Measurements from ENCODE around the gene STAC3.

The STAC3 gene

GRCh38 chr12:57243521-57244311, 7.3 kb downstream of the STAC3 start:
- peak overlapping the region; percentile 66; the same call in 1 of the 2 replicates for H2AFZ ChIP-seq (ENCODE audit: low read length)
- peak; percentile 82 for DNase-seq
- H3K79me2 ChIP-seq (ENCODE audit: low read length): no peaks in the 10 kb centered on the region
- TF ChIP-seq EZH2phosphoT487 (IDR thresholded peaks at IDR 0.05; ENCODE audit: low read length): no peak
- no peak for TF ChIP-seq EZH2 (optimal IDR thresholded peaks at IDR 0.05; ENCODE audit: low read depth, low read length)
- TF ChIP-seq CTCF (IDR thresholded peaks at IDR 0.05; ENCODE audit: low read length): peak; percentile 78
- peaks cover 29% of the 10 kb centered on the region; the same call in 1 of the 2 replicates for H3F3A ChIP-seq (ENCODE audit: insufficient read depth, low read length)
- peaks cover 36% of the 10 kb centered on the region for H3K27me3 ChIP-seq (replicated peaks; ENCODE audit: insufficient read depth, low read length)
- peaks cover 3% of the 10 kb centered on the region; the same call in 1 of the 2 replicates for H4K20me1 ChIP-seq (ENCODE audit: insufficient read depth, low read length)
- peaks cover 26% of the 10 kb centered on the region for H3K4me1 ChIP-seq (ENCODE audit: low read length)
- no peaks in the 10 kb centered on the region for H3K9me2 ChIP-seq (replicated peaks; ENCODE audit: insufficient read depth, low read length)
- H3K4me2 ChIP-seq (ENCODE audit: low read depth, low read length): peak overlapping the region; percentile 97
- H3K4me3 ChIP-seq (ENCODE audit: low read length): peak overlapping the region; percentile 68
- no peaks in the 10 kb centered on the region for H3K36me3 ChIP-seq (replicated peaks; ENCODE audit: insufficient read depth, low read length)
- peak overlapping the region; percentile 32; the same call in 1 of the 2 replicates for H3K9ac ChIP-seq (ENCODE audit: low read length)
- no peak overlapping the region for H3K27ac ChIP-seq (ENCODE audit: low read length)
- H3K9me3 ChIP-seq (replicated peaks; ENCODE audit: insufficient read depth, low read length): no peaks in the 10 kb centered on the region

GRCh38 chr12:57242691-57243454, 8.1 kb downstream of the STAC3 start:
- H3K9ac ChIP-seq (ENCODE audit: low read length): peak overlapping the region; percentile 32; the same call in 1 of the 2 replicates
- no peaks in the 10 kb centered on the region for H3K36me3 ChIP-seq (replicated peaks; ENCODE audit: insufficient read depth, low read length)
- TF ChIP-seq EZH2phosphoT487 (IDR thresholded peaks at IDR 0.05; ENCODE audit: low read length): no peak
- TF ChIP-seq CTCF (IDR thresholded peaks at IDR 0.05; ENCODE audit: low read length): peak; percentile 71
- no peak for TF ChIP-seq EZH2 (optimal IDR thresholded peaks at IDR 0.05; ENCODE audit: low read depth, low read length)
- no peaks in the 10 kb centered on the region for H3K9me3 ChIP-seq (replicated peaks; ENCODE audit: insufficient read depth, low read length)
- H2AFZ ChIP-seq (ENCODE audit: low read length): peak overlapping the region; percentile 66
- no peaks in the 10 kb centered on the region for H3K9me2 ChIP-seq (replicated peaks; ENCODE audit: insufficient read depth, low read length)
- peaks cover 3% of the 10 kb centered on the region; the same call in 1 of the 2 replicates for H4K20me1 ChIP-seq (ENCODE audit: insufficient read depth, low read length)
- peak overlapping the region; percentile 97 for H3K4me2 ChIP-seq (ENCODE audit: low read depth, low read length)
- no peak overlapping the region for H3K27ac ChIP-seq (ENCODE audit: low read length)
- peaks cover 28% of the 10 kb centered on the region for H3K4me1 ChIP-seq (ENCODE audit: low read length)
- peaks cover 38% of the 10 kb centered on the region for H3K27me3 ChIP-seq (replicated peaks; ENCODE audit: insufficient read depth, low read length)
- H3K4me3 ChIP-seq (ENCODE audit: low read length): peak overlapping the region; percentile 68
- H3F3A ChIP-seq (ENCODE audit: insufficient read depth, low read length): peaks cover 30% of the 10 kb centered on the region; the same call in 1 of the 2 replicates
- H3K79me2 ChIP-seq (ENCODE audit: low read length): no peaks in the 10 kb centered on the region
- DNase-seq: peak; percentile 86

- peak overlapping the region; percentile 68 for H3K4me3 ChIP-seq (ENCODE audit: low read length)
- DNase-seq: no peak
- no peaks in the 10 kb centered on the region for H3K79me2 ChIP-seq (ENCODE audit: low read length)
- H2AFZ ChIP-seq (ENCODE audit: low read length): peak overlapping the region; percentile 66; the same call in 1 of the 2 replicates
- no peaks in the 10 kb centered on the region for H3K36me3 ChIP-seq (replicated peaks; ENCODE audit: insufficient read depth, low read length)
- H3K27ac ChIP-seq (ENCODE audit: low read length): no peak overlapping the region
- H3K4me2 ChIP-seq (ENCODE audit: low read depth, low read length): peak overlapping the region; percentile 97
- TF ChIP-seq EZH2phosphoT487 (IDR thresholded peaks at IDR 0.05; ENCODE audit: low read length): no peak
- no peak for TF ChIP-seq CTCF (IDR thresholded peaks at IDR 0.05; ENCODE audit: low read length)
- TF ChIP-seq EZH2 (optimal IDR thresholded peaks at IDR 0.05; ENCODE audit: low read depth, low read length): no peak
- H3F3A ChIP-seq (ENCODE audit: insufficient read depth, low read length): peaks cover 36% of the 10 kb centered on the region; the same call in 1 of the 2 replicates
- H3K27me3 ChIP-seq (replicated peaks; ENCODE audit: insufficient read depth, low read length): peaks cover 42% of the 10 kb centered on the region
- no peaks in the 10 kb centered on the region for H3K9me2 ChIP-seq (replicated peaks; ENCODE audit: insufficient read depth, low read length)
- no peak overlapping the region for H3K9ac ChIP-seq (ENCODE audit: low read length)
- H4K20me1 ChIP-seq (ENCODE audit: insufficient read depth, low read length): peaks cover 3% of the 10 kb centered on the region; the same call in 1 of the 2 replicates
- H3K4me1 ChIP-seq (ENCODE audit: low read length): peaks cover 28% of the 10 kb centered on the region
- H3K9me3 ChIP-seq (replicated peaks; ENCODE audit: insufficient read depth, low read length): no peaks in the 10 kb centered on the region
Observed at GRCh38 chr12:57242329-57242690, 8.7 kb downstream of the STAC3 start.

Data from MM.1S (cell line).